Medulla oblongata (tissue), 1 donor: ENCODE data around the gene ATP5F1C.
"Not testable (repeated sequence)": the region's sequence is repeated elsewhere in the genome, so short reads cannot be mapped to it uniquely, and the experiment has no call there.

Source experiments
- DNase-seq: peaks from one replicate; pipeline ENCODE4 v3.0.0-alpha.2; 2015; ENCODE audit errors: extremely low spot score

ATP5F1C gene

GRCh38 chr10:7787857-7788638 is at the start of gene ATP5F1C, which contains the start of gene KIN:
TSS of gene ATP5F1C (plus strand) at chr10:7788177. CDS start at chr10:7788208, 31 bp downstream.
TSS of gene KIN (minus strand) at chr10:7787993. CDS start at chr10:7787933, 60 bp downstream.
- DNase-seq = peak; percentile 98

GRCh38 chr10:7738536-7739407 is 49.2 kb upstream of the ATP5F1C start:
- no peak for DNase-seq

- DNase-seq = no peak
These were observed 43.7 kb upstream of the ATP5F1C start for GRCh38 chr10:7744307-7744706.

- not testable (repeated sequence) for DNase-seq
These were observed 39.3 kb upstream of the ATP5F1C start for GRCh38 chr10:7748637-7749036.

- no peak for DNase-seq
These were observed 37.8 kb upstream of the ATP5F1C start for GRCh38 chr10:7750222-7750621.

- no peak for DNase-seq
These were observed 35.7 kb upstream of the ATP5F1C start for GRCh38 chr10:7752251-7752650.

GRCh38 chr10:7755103-7755502 is 32.9 kb upstream of the ATP5F1C start:
- no peak for DNase-seq

- DNase-seq = peak; percentile 11
These were observed 31.5 kb upstream of the ATP5F1C start for GRCh38 chr10:7756360-7756992.

GRCh38 chr10:7763929-7764328 is 24.0 kb upstream of the ATP5F1C start:
- no peak for DNase-seq

- DNase-seq = no peak
These were observed 21.7 kb upstream of the ATP5F1C start for GRCh38 chr10:7766241-7766640.

GRCh38 chr10:7767209-7767608 is 20.8 kb upstream of the ATP5F1C start:
- DNase-seq = no peak

- DNase-seq = no peak
These were observed 19.6 kb upstream of the ATP5F1C start for GRCh38 chr10:7768417-7768816.

GRCh38 chr10:7773845-7774801 is 13.9 kb upstream of the ATP5F1C start:
- DNase-seq = no peak

- DNase-seq = no peak
These were observed 11.2 kb upstream of the ATP5F1C start for GRCh38 chr10:7776777-7777176.

GRCh38 chr10:7782194-7782593 is 5.8 kb upstream of the ATP5F1C start:
- DNase-seq = not testable (repeated sequence)

GRCh38 chr10:7786430-7786829 is 1.5 kb upstream of the ATP5F1C start:
- DNase-seq = no peak

- peak; percentile 17 for DNase-seq
These were observed 674 bp upstream of the ATP5F1C start for GRCh38 chr10:7787150-7787856.

- DNase-seq = peak; percentile 12
These were observed 786 bp downstream of the ATP5F1C start for GRCh38 chr10:7788639-7789286.

- DNase-seq = no peak
These were observed 1.4 kb downstream of the ATP5F1C start for GRCh38 chr10:7789390-7789789.

- DNase-seq = peak; percentile 44
These were observed 4.6 kb downstream of the ATP5F1C start for GRCh38 chr10:7792541-7792940.
